DND-41 (cell line): ENCODE results near the gene EID3.

Source experiments
- ATAC-seq: fragments of 200-7000 bp; cut with Tn5 transposase; 3 replicates; pipeline ENCODE4 v1.9.1; 2021; ENCODE audit warnings: low read depth; ENCODE audit not compliant: insufficient read depth
- DNase-seq: peaks from one replicate; pipeline ENCODE4 v3.0.0-alpha.2; 2020
- H2AFZ ChIP-seq: 2 replicates; pipeline ENCODE4 v1.6.0; 2012; ENCODE audit warnings: low read depth, low read length
- H3K27ac ChIP-seq: 2 replicates; pipeline ENCODE4 v1.5.1; 2012; ENCODE audit warnings: low read length, inconsistent platforms
- H3K27me3 ChIP-seq: fragments of 200-600 bp; sonication (generic); 2 replicates; pipeline ENCODE4 v1.6.0; 2012; ENCODE audit warnings: low read length, mild to moderate bottlenecking, inconsistent platforms; ENCODE audit not compliant: insufficient read depth, poor library complexity
- H3K36me3 ChIP-seq: 2 replicates; pipeline ENCODE4 v1.5.1; 2012; ENCODE audit warnings: low read length, inconsistent platforms; ENCODE audit not compliant: insufficient read depth
- H3K4me1 ChIP-seq: 2 replicates; pipeline ENCODE4 v1.5.1; 2012; ENCODE audit warnings: mild to moderate bottlenecking, low read length; ENCODE audit not compliant: insufficient read depth
- H3K4me2 ChIP-seq: 2 replicates; pipeline ENCODE4 v1.6.0; 2012; ENCODE audit warnings: mild to moderate bottlenecking, moderate library complexity, low read length, inconsistent platforms; ENCODE audit not compliant: insufficient read depth
- H3K4me3 ChIP-seq, 2 experiments: fragments of 200-600 bp in 1 of 2; shearing (Covaris generic) in 1 of 2; 2 replicates each; pipeline ENCODE4 v1.5.1; 2012 to 2016; ENCODE audit warnings: inconsistent platforms in 2 of 2, low read length in 2 of 2, mild to moderate bottlenecking in 2 of 2, low read depth in 1 of 2, moderate library complexity in 1 of 2
- H3K79me2 ChIP-seq: 2 replicates; pipeline ENCODE4 v1.6.0; 2012; ENCODE audit warnings: low read length, inconsistent platforms; ENCODE audit not compliant: insufficient read depth
- H3K9ac ChIP-seq: 2 replicates; pipeline ENCODE4 v1.6.0; 2012; ENCODE audit warnings: low read depth, mild to moderate bottlenecking, inconsistent platforms, low read length, moderate library complexity
- H3K9me3 ChIP-seq: 2 replicates; pipeline ENCODE4 v1.5.1; 2012; ENCODE audit warnings: low read length, moderate library complexity, mild to moderate bottlenecking, inconsistent platforms; ENCODE audit not compliant: insufficient read depth, severe bottlenecking
- H4K20me1 ChIP-seq: 2 replicates; pipeline ENCODE4 v1.6.0; 2012; ENCODE audit warnings: low read length; ENCODE audit not compliant: insufficient read depth
- CTCF ChIP-seq: IDR thresholded peaks from 2 replicates; pipeline ENCODE4 v1.5.1; 2012; ENCODE audit warnings: borderline replicate concordance, low read length, moderate library complexity, mild to moderate bottlenecking; ENCODE audit not compliant: poor library complexity, severe bottlenecking; ENCODE audit errors: extremely low read depth
- EZH2 ChIP-seq: IDR thresholded peaks from 3 replicates; pipeline ENCODE4 v1.6.1; 2012; ENCODE audit warnings: borderline replicate concordance, low read depth, mild to moderate bottlenecking, moderate library complexity, low read length, inconsistent platforms; ENCODE audit not compliant: severe bottlenecking

The EID3 gene

GRCh38 chr12:104348283-104348993 lies 44.9 kb downstream of the EID3 start:
- DNase-seq: no peak
- Histone ChIP-seq H3K9ac (no peak overlapping the region), H2AFZ (no peak overlapping the region), H3K79me2 (no peaks in the 10 kb centered on the region), H3K4me3 (no peak overlapping the region), H3K4me2 (no peak overlapping the region), H4K20me1 (no peaks in the 10 kb centered on the region), H3K27ac (no peak overlapping the region), H3K4me1 (no peaks in the 10 kb centered on the region), H3K9me3 (no peaks in the 10 kb centered on the region), H3K27me3 (no peaks in the 10 kb centered on the region), H3K36me3 (peaks cover 75% of the 10 kb centered on the region)
- no peak for ATAC-seq
- TF ChIP-seq CTCF: no peak
- no peak for TF ChIP-seq EZH2

GRCh38 chr12:104348994-104349494 lies 45.5 kb downstream of the EID3 start:
- ATAC-seq: no peak
- Histone ChIP-seq H3K27ac (no peak overlapping the region), H3K9ac (no peak overlapping the region), H4K20me1 (no peaks in the 10 kb centered on the region), H3K79me2 (no peaks in the 10 kb centered on the region), H3K36me3 (peaks cover 75% of the 10 kb centered on the region), H3K27me3 (no peaks in the 10 kb centered on the region), H3K4me3 (no peak overlapping the region), H2AFZ (no peak overlapping the region), H3K9me3 (no peaks in the 10 kb centered on the region), H3K4me1 (no peaks in the 10 kb centered on the region), H3K4me2 (no peak overlapping the region)
- no peak for TF ChIP-seq CTCF
- TF ChIP-seq EZH2: no peak
- DNase-seq: no peak

GRCh38 chr12:104350211-104351056 lies 46.9 kb downstream of the EID3 start:
- no peak for ATAC-seq
- TF ChIP-seq EZH2 (no peak), CTCF (no peak)
- no peaks in the 10 kb centered on the region for H3K9me3 ChIP-seq
- H3K27me3 ChIP-seq: no peaks in the 10 kb centered on the region
- H2AFZ ChIP-seq: no peak overlapping the region
- no peak overlapping the region for H3K9ac ChIP-seq
- no peaks in the 10 kb centered on the region for H3K4me1 ChIP-seq
- H3K27ac ChIP-seq: no peak overlapping the region
- no peaks in the 10 kb centered on the region for H4K20me1 ChIP-seq
- H3K4me3 ChIP-seq: no peak overlapping the region
- no peaks in the 10 kb centered on the region for H3K79me2 ChIP-seq
- H3K36me3 ChIP-seq: peaks cover 65% of the 10 kb centered on the region
- no peak for DNase-seq
- H3K4me2 ChIP-seq: no peak overlapping the region
